HepG2 (cell line): ENCODE data around the gene VPS37B. TPM values are rescaled to one million over a fixed set of nuclear protein-coding genes. Genes with fewer than 3 reads are reported as not detected.

Source experiments
- CSRNP1 ChIP-seq: sonication (generic); formaldehyde crosslinking; IDR thresholded peaks from 2 replicates; pipeline ENCODE4 v1.8.1; 2023; ENCODE audit warnings: mild to moderate bottlenecking, missing genetic modification reagents
- JUN ChIP-seq: sonication (generic); formaldehyde crosslinking; IDR thresholded peaks from 2 replicates; pipeline ENCODE4 v1.4.0; 2020; ENCODE audit warnings: mild to moderate bottlenecking, missing genetic modification reagents
- PCBP1 ChIP-seq: fragments of 200-400 bp; formaldehyde crosslinking; IDR thresholded peaks from 2 replicates; pipeline ENCODE4 v1.6.1; 2017; ENCODE audit warnings: mild to moderate bottlenecking, low read depth, low read length, borderline replicate concordance
- polyA plus RNA-seq, 8 experiments: library from polyadenylated mRNA; depleted of rRNA in 3 of 8; stranded (reverse) in 7 of 8; unstranded in 1 of 8; fragments of >200 nt; fragmentation: Illumina TruSeq in 4 of 8; extraction: Trizol in 4 of 8; gene quantifications; 2 replicates each; pipeline versions ENCODE4 v1.2.1 to v1.2.3, GENCODE V29; 2011 to 2016; ENCODE audit warnings: low read depth in 4 of 8, missing spikeins in 1 of 8, mixed read lengths in 1 of 8; ENCODE audit not compliant: insufficient read depth in 1 of 8
- total RNA-seq, 5 experiments: library from RNA; depleted of rRNA; stranded (reverse); fragments of >200 nt; fragmentation: Illumina TruSeq; extraction: Trizol; gene quantifications; 2 replicates each; pipeline ENCODE4 v1.2.3, GENCODE V29; 2016; ENCODE audit warnings: low read depth in 1 of 5
- TF ChIP-seq, protein P1 (sequence below), 2 experiments: fragments of 450-650 bp in 1 of 2; sonication (generic) in 1 of 2; formaldehyde crosslinking in 1 of 2; IDR thresholded peaks; 2 replicates each; pipeline versions ENCODE4 v1.6.1 to v1.8.0; 2016 to 2022; ENCODE audit warnings: antibody characterized with exemption in 1 of 2, mild to moderate bottlenecking in 1 of 2, missing genetic modification reagents in 1 of 2

Gene VPS37B
- total and polyA plus RNA-seq, 2 of the 13 experiments (the other 11 are each of a cell fraction or from before 2014, with no cell fraction given): 4.6 to 5.3 TPM

- TF ChIP-seq PCBP1 (no peak), JUN (CRISPR knock-in tag) (no peak), CSRNP1 (CRISPR knock-in tag) (no peak)
- TF ChIP-seq, protein P1, sequence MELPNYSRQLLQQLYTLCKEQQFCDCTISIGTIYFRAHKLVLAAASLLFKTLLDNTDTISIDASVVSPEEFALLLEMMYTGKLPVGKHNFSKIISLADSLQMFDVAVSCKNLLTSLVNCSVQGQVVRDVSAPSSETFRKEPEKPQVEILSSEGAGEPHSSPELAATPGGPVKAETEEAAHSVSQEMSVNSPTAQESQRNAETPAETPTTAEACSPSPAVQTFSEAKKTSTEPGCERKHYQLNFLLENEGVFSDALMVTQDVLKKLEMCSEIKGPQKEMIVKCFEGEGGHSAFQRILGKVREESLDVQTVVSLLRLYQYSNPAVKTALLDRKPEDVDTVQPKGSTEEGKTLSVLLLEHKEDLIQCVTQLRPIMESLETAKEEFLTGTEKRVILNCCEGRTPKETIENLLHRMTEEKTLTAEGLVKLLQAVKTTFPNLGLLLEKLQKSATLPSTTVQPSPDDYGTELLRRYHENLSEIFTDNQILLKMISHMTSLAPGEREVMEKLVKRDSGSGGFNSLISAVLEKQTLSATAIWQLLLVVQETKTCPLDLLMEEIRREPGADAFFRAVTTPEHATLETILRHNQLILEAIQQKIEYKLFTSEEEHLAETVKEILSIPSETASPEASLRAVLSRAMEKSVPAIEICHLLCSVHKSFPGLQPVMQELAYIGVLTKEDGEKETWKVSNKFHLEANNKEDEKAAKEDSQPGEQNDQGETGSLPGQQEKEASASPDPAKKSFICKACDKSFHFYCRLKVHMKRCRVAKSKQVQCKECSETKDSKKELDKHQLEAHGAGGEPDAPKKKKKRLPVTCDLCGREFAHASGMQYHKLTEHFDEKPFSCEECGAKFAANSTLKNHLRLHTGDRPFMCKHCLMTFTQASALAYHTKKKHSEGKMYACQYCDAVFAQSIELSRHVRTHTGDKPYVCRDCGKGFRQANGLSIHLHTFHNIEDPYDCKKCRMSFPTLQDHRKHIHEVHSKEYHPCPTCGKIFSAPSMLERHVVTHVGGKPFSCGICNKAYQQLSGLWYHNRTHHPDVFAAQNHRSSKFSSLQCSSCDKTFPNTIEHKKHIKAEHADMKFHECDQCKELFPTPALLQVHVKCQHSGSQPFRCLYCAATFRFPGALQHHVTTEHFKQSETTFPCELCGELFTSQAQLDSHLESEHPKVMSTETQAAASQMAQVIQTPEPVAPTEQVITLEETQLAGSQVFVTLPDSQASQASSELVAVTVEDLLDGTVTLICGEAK (IDR thresholded peaks at IDR 0.05): no peak
- TF ChIP-seq, protein P1 (CRISPR knock-in tag; IDR thresholded peaks at IDR 0.05): no peak
Observed at GRCh38 chr12:122853582-122854245, 42.2 kb downstream of the VPS37B start (continued).
